ENCODE measurements around the gene EDC4.

DNA sequence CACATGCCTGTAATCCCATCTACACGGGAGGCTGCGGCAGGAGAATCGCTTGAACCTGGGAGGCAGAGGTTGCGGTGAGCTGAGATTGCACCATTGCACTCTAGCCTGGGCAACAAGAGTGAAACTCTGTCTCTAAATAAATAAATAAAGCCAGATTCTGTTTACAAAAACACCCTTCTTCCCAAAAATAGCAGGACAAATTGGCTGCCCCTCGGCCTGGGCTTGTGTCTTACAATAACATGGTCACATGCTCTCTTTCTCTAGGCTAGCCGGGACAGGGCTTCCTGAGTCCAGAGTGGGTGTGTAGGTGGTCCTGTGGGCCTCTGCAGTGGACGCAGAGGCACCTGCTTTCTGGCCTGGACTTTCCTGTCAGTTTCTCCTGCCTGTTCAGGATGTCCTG lies 3.2 kb upstream of the EDC4 start:
- TF ChIP-seq, protein P1, sequence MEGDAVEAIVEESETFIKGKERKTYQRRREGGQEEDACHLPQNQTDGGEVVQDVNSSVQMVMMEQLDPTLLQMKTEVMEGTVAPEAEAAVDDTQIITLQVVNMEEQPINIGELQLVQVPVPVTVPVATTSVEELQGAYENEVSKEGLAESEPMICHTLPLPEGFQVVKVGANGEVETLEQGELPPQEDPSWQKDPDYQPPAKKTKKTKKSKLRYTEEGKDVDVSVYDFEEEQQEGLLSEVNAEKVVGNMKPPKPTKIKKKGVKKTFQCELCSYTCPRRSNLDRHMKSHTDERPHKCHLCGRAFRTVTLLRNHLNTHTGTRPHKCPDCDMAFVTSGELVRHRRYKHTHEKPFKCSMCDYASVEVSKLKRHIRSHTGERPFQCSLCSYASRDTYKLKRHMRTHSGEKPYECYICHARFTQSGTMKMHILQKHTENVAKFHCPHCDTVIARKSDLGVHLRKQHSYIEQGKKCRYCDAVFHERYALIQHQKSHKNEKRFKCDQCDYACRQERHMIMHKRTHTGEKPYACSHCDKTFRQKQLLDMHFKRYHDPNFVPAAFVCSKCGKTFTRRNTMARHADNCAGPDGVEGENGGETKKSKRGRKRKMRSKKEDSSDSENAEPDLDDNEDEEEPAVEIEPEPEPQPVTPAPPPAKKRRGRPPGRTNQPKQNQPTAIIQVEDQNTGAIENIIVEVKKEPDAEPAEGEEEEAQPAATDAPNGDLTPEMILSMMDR (IDR thresholded peaks at IDR 0.05) = no peak
- TF ChIP-seq EP300 (IDR thresholded peaks at IDR 0.05) (no peak), POLR2A (IDR thresholded peaks at IDR 0.05) (no peak), POLR2AphosphoS5 (IDR thresholded peaks at IDR 0.05) (no peak)

Data from gastroesophageal sphincter (tissue), 3 donors.